PC-9 (cell line): ENCODE measurements around the gene ERC2. TPM values are rescaled to one million over a fixed set of nuclear protein-coding genes. Genes with fewer than 3 reads are reported as not detected.

Source experiments
- BruUV-seq: library from RNA; stranded (reverse); fragments of 400-500 nt; replicated peaks from 2 replicates; lab custom pipeline; 2021; lab: Mats Ljungman, UMichigan
- CTCF ChIA-PET: fragments of 300-600 bp; sonication (Branson Sonifier 250); formaldehyde crosslinking; loops from one replicate; lab custom pipeline; 2022; ENCODE audit warnings: antibody characterized with exemption; lab: Charles Lee
- POLR2A ChIA-PET: fragments of 300-600 bp; sonication (Branson Sonifier 250); formaldehyde crosslinking; loops from one replicate; lab custom pipeline; 2022; ENCODE audit warnings: antibody characterized with exemption; ENCODE audit not compliant: unreplicated experiment; lab: Charles Lee
- DNase-seq, 2 experiments: peaks; one replicate each; pipeline versions ENCODE4 v3.0.0 to v3.0.0-alpha.2; 2015 to 2022; ENCODE audit warnings: mixed read lengths in 1 of 2
- H2AFZ ChIP-seq: fragments of 200-600 bp; sonication (generic); 2 replicates; pipeline ENCODE4 v1.8.1; 2017; ENCODE audit warnings: antibody characterized with exemption
- H3F3A ChIP-seq: fragments of 200-600 bp; sonication (generic); 2 replicates; pipeline ENCODE4 v1.8.1; 2017; ENCODE audit warnings: antibody characterized with exemption, mild to moderate bottlenecking, low read depth; ENCODE audit not compliant: insufficient read depth
- H3K27ac ChIP-seq: fragments of 200-600 bp; sonication (generic); 2 replicates; pipeline ENCODE4 v1.6.1; 2016; ENCODE audit warnings: mixed run types
- H3K27me3 ChIP-seq: fragments of 200-600 bp; sonication (generic); 2 replicates; pipeline ENCODE4 v1.6.1; 2016; ENCODE audit warnings: low read depth, mixed run types; ENCODE audit not compliant: insufficient read depth
- H3K36me3 ChIP-seq: fragments of 200-600 bp; sonication (generic); 2 replicates; pipeline ENCODE4 v1.6.1; 2016; ENCODE audit warnings: low read depth, mixed run types
- H3K4me1 ChIP-seq: fragments of 200-600 bp; sonication (generic); replicated peaks from 2 replicates; pipeline ENCODE4 v1.6.1; 2016; ENCODE audit warnings: mixed run types; ENCODE audit not compliant: insufficient read depth
- H3K4me2 ChIP-seq: fragments of 200-600 bp; sonication (generic); 2 replicates; pipeline ENCODE4 v1.6.1; 2017; ENCODE audit warnings: mixed run types
- H3K4me3 ChIP-seq: fragments of 200-600 bp; sonication (generic); 2 replicates; pipeline ENCODE4 v1.6.1; 2016; ENCODE audit warnings: mixed run types
- H3K79me2 ChIP-seq: fragments of 200-600 bp; sonication (generic); 2 replicates; pipeline ENCODE4 v1.6.1; 2017; ENCODE audit warnings: low read depth, mixed run types
- H3K9me2 ChIP-seq: fragments of 200-600 bp; sonication (generic); 2 replicates; pipeline ENCODE4 v1.8.1; 2017; ENCODE audit warnings: mild to moderate bottlenecking; ENCODE audit not compliant: insufficient read depth
- H3K9me3 ChIP-seq: fragments of 200-600 bp; sonication (generic); 2 replicates; pipeline ENCODE4 v1.8.1; 2016; ENCODE audit warnings: low read depth; ENCODE audit not compliant: insufficient read depth
- H4K20me1 ChIP-seq: fragments of 200-600 bp; sonication (generic); 2 replicates; pipeline ENCODE4 v1.8.1; 2017; ENCODE audit not compliant: insufficient read depth
- CTCF ChIP-seq: fragments of 200-600 bp; sonication (generic); conservative IDR thresholded peaks from 2 replicates; pipeline ENCODE4 v1.6.1; 2017; ENCODE audit warnings: mixed run types, antibody characterized with exemption, mild to moderate bottlenecking, moderate library complexity
- EZH2 ChIP-seq: fragments of 200-600 bp; sonication (generic); IDR thresholded peaks from 2 replicates; pipeline ENCODE4 v1.8.0; 2017; ENCODE audit warnings: antibody characterized with exemption, low read depth
- intact Hi-C: fragments of 100-400 bp; cut with micrococcal nuclease; formaldehyde crosslinking; loops from one replicate; pipeline ENCODE4 v1.10.0; 2022; ENCODE audit not compliant: unreplicated experiment
- total RNA-seq: library from RNA; stranded (reverse); gene quantifications from 2 replicates; pipeline ENCODE4 v1.2.3, GENCODE V29; 2021

The ERC2 gene
- total RNA-seq, 1 experiment from 2014 or later = 1.4 TPM

GRCh38 chr3:55765398-55765797 lies 702.9 kb downstream of the ERC2 start:
- CTCF ChIA-PET = interaction anchor here (0.6 kb wide), 1 partner anchor 437 kb away, joined by 3 read pairs; no protein-coding TSS in a partner anchor
- no peaks in the 10 kb centered on the region for H3K36me3 ChIP-seq

GRCh38 chr3:55756976-55757375 lies 711.3 kb downstream of the ERC2 start:
- no peak for TF ChIP-seq EZH2
- no peak for TF ChIP-seq CTCF
- Histone ChIP-seq H3K36me3 (no peaks in the 10 kb centered on the region), H3F3A (no peaks in the 10 kb centered on the region), H3K79me2 (no peaks in the 10 kb centered on the region), H3K27me3 (no peaks in the 10 kb centered on the region), H3K9me3 (no peaks in the 10 kb centered on the region), H3K4me1 (no peaks in the 10 kb centered on the region), H2AFZ (no peak overlapping the region), H4K20me1 (no peaks in the 10 kb centered on the region), H3K27ac (no peak overlapping the region), H3K9me2 (no peaks in the 10 kb centered on the region), H3K4me2 (no peak overlapping the region), H3K4me3 (no peak overlapping the region)
- DNase-seq = no peak
- BruUV-seq = no TSS peak
- CTCF ChIA-PET = no interaction called here
- POLR2A ChIA-PET = no interaction called here
- intact Hi-C loops = no loop called here

More at GRCh38 chr3:55765398-55765797, 702.9 kb downstream of the ERC2 start:
- Histone ChIP-seq H3K27me3 (no peaks in the 10 kb centered on the region), H3K27ac (no peak overlapping the region), H3K4me1 (no peaks in the 10 kb centered on the region), H3F3A (no peaks in the 10 kb centered on the region), H3K4me3 (no peak overlapping the region), H3K9me3 (no peaks in the 10 kb centered on the region), H3K4me2 (no peak overlapping the region), H2AFZ (no peak overlapping the region), H3K9me2 (no peaks in the 10 kb centered on the region), H3K79me2 (no peaks in the 10 kb centered on the region), H4K20me1 (no peaks in the 10 kb centered on the region)
- DNase-seq = no peak
- no peak for TF ChIP-seq EZH2
- no peak for TF ChIP-seq CTCF
- POLR2A ChIA-PET = no interaction called here
- intact Hi-C loops = no loop called here
- BruUV-seq = no TSS peak

GRCh38 chr3:55755516-55756205 lies 712.6 kb downstream of the ERC2 start:
- H3F3A ChIP-seq = peaks cover 3% of the 10 kb centered on the region; the same call in 1 of the 2 replicates
- no peaks in the 10 kb centered on the region for H3K9me2 ChIP-seq
- TF ChIP-seq EZH2 (no peak), CTCF (no peak)
- no peak overlapping the region for H3K4me3 ChIP-seq
- intact Hi-C loops = no loop called here
- H2AFZ ChIP-seq = no peak overlapping the region
- no peak overlapping the region for H3K4me2 ChIP-seq
- no peaks in the 10 kb centered on the region for H3K36me3 ChIP-seq
- H3K4me1 ChIP-seq = peaks cover 11% of the 10 kb centered on the region
- DNase-seq = no peak
- POLR2A ChIA-PET = no interaction called here
- H3K27ac ChIP-seq = no peak overlapping the region
- no peaks in the 10 kb centered on the region for H3K27me3 ChIP-seq
- H3K9me3 ChIP-seq = 0 out of 2 replicates have a peak, but pooled peaks cover 8% of the 10 kb centered on the region
- CTCF ChIA-PET = no interaction called here
- no peaks in the 10 kb centered on the region for H4K20me1 ChIP-seq
- no peaks in the 10 kb centered on the region for H3K79me2 ChIP-seq
- BruUV-seq = no TSS peak
